ENCODE results near the gene PAK6.

The PAK6 gene

GRCh38 chr15:40204100-40204499 lies 34.8 kb upstream of the PAK6 start:
- no peak overlapping the region for H3K27ac Mint-ChIP-seq
- H3K36me3 Mint-ChIP-seq (ENCODE audit: low read depth) = peaks cover 33% of the 10 kb centered on the region
- no peaks in the 10 kb centered on the region for H3K9me3 Mint-ChIP-seq
- H3K27me3 Mint-ChIP-seq (ENCODE audit: low read depth) = peaks cover 3% of the 10 kb centered on the region
- no peak overlapping the region for H3K4me3 Mint-ChIP-seq
- no peak for TF ChIP-seq CTCF (IDR thresholded peaks at IDR 0.05; ENCODE audit: unreplicated experiment in 3 of 3)
- no peaks in the 10 kb centered on the region for H3K4me1 Mint-ChIP-seq

DNA sequence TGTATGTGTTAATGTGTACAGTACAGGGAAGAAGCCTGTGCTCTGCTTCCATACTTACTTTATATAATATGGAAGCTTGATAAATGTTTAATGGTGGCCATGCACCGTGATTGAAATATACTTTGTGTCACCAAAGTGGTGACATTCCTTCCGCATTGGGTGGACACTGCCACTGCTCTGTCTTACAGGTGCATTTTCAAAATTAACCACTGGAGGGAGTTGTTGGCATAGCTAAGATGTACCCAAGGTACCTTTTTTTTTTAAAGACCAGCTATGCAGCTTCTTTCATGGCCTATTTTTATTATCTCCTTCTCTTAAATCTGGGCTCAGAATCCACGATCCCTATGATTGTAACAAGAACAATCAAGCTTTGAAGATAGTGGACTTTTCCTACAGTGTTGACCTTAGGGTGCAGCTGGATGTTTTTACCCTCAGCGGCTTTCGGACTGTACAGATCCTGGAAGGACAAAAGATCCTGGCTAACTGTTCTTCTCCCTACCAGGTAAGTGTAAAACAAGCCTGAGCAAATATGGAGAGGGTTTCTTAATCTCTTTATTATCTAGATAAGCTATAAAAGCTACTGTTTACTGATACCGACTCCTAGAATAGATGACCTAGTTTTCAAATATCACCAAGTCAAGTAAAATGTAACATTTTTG lies 21.6 kb upstream of the PAK6 start:
- H3K36me3 Mint-ChIP-seq (ENCODE audit: low read depth) = peaks cover 33% of the 10 kb centered on the region
- no peak overlapping the region for H3K4me3 Mint-ChIP-seq
- H3K9me3 Mint-ChIP-seq = no peaks in the 10 kb centered on the region
- no peaks in the 10 kb centered on the region for H3K4me1 Mint-ChIP-seq
- H3K27me3 Mint-ChIP-seq (ENCODE audit: low read depth) = no peaks in the 10 kb centered on the region
- H3K27ac Mint-ChIP-seq = no peak overlapping the region
- TF ChIP-seq CTCF (IDR thresholded peaks at IDR 0.05; ENCODE audit: unreplicated experiment in 3 of 3) = peak; percentile 86 to 94 (median 92)

- no peak overlapping the region for H3K4me3 Mint-ChIP-seq
- no peaks in the 10 kb centered on the region for H3K27me3 Mint-ChIP-seq (ENCODE audit: low read depth)
- H3K36me3 Mint-ChIP-seq (ENCODE audit: low read depth) = peaks cover 36% of the 10 kb centered on the region
- TF ChIP-seq CTCF (IDR thresholded peaks at IDR 0.05; ENCODE audit: unreplicated experiment in 3 of 3) = no peak
- no peaks in the 10 kb centered on the region for H3K9me3 Mint-ChIP-seq
- H3K27ac Mint-ChIP-seq = no peak overlapping the region
- no peaks in the 10 kb centered on the region for H3K4me1 Mint-ChIP-seq
These were observed 19.1 kb upstream of the PAK6 start for GRCh38 chr15:40219801-40220200.

GRCh38 chr15:40222131-40222530 lies 16.7 kb upstream of the PAK6 start:
- H3K27ac Mint-ChIP-seq = no peak overlapping the region

DNA sequence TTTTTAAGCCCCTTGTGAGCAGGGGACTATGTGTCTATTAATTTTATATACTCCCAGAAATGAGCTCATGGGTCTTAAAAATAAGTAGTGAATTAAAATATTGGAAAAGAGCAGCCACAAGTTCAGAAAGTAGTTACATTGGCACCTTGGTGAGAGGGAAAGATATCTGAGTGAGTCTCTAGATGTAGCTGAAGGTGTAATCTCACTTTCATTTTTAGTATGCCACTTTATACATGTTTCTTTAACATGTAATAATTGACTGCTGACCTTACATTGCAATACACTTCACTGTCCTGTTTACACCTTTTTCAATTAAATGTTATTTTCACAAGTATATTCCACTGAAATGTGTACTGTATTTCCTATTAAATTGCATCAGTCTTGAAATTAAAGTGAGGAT lies 12.1 kb upstream of the PAK6 start:
- no peaks in the 10 kb centered on the region for H3K27me3 Mint-ChIP-seq (ENCODE audit: low read depth)
- no peaks in the 10 kb centered on the region for H3K9me3 Mint-ChIP-seq
- no peak for TF ChIP-seq CTCF (IDR thresholded peaks at IDR 0.05; ENCODE audit: unreplicated experiment in 3 of 3)
- H3K27ac Mint-ChIP-seq = no peak overlapping the region
- no peaks in the 10 kb centered on the region for H3K4me1 Mint-ChIP-seq
- peaks cover 27% of the 10 kb centered on the region for H3K36me3 Mint-ChIP-seq (ENCODE audit: low read depth)
- H3K4me3 Mint-ChIP-seq = no peak overlapping the region

More at GRCh38 chr15:40222131-40222530, 16.7 kb upstream of the PAK6 start:
- Mint-ChIP-seq H3K4me1 (no peaks in the 10 kb centered on the region), H3K4me3 (no peak overlapping the region), H3K36me3 (ENCODE audit: low read depth) (peaks cover 36% of the 10 kb centered on the region), H3K9me3 (no peaks in the 10 kb centered on the region), H3K27me3 (ENCODE audit: low read depth) (no peaks in the 10 kb centered on the region)
- no peak for TF ChIP-seq CTCF (IDR thresholded peaks at IDR 0.05; ENCODE audit: unreplicated experiment in 3 of 3)

DNA sequence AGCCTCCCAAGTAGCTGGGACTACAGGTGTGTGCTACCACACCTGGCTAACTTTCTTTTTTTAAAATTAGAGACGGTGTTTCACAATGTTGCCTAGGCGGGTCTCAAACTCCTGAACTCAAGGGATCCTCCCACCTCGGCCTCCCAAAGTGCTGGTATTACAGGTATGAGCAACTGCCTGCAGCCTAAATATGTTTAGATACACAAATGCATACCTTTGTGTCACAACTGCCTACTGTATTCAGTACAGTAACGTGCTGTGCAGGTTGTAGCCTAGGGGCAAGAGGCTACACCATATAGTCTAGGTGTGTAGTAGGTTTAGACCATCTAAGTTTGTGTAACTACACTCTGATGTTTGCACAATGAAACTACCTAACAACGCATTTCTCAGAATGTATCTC lies 9.5 kb upstream of the PAK6 start:
- no peak overlapping the region for H3K27ac Mint-ChIP-seq
- no peak overlapping the region for H3K4me3 Mint-ChIP-seq
- peaks cover 17% of the 10 kb centered on the region for H3K36me3 Mint-ChIP-seq (ENCODE audit: low read depth)
- no peaks in the 10 kb centered on the region for H3K9me3 Mint-ChIP-seq
- H3K27me3 Mint-ChIP-seq (ENCODE audit: low read depth) = no peaks in the 10 kb centered on the region
- H3K4me1 Mint-ChIP-seq = no peaks in the 10 kb centered on the region
- TF ChIP-seq CTCF (IDR thresholded peaks at IDR 0.05; ENCODE audit: unreplicated experiment in 3 of 3) = no peak

All from nephron (organoid).